Naive thymus-derived CD8-positive, alpha-beta T cell (primary cell): ENCODE measurements around the gene AUNIP. TPM values are rescaled to one million over a fixed set of nuclear protein-coding genes. Genes with fewer than 3 reads are reported as not detected.

Experiments
- ATAC-seq, 2 donors: fragments of 150-1000 bp; cut with Tn5 transposase in 1 of 2; sonication (Bioruptor Pico), chemical (Tn5 transposase) in 1 of 2; 1 replicate in 1 of 2; 2 replicates in 1 of 2; pipeline ENCODE4 v1.10.0; 2021; ENCODE audit warnings: mild to moderate bottlenecking in 2 of 2, moderate library complexity in 2 of 2
- POLR2A ChIA-PET: fragments of 350-600 bp; sonication (Branson Sonifier 250); formaldehyde crosslinking; loops from one replicate; lab custom pipeline; 2021; ENCODE audit warnings: antibody characterized with exemption; lab: Charles Lee
- DNase-seq, 10 donors: peaks; one replicate each; pipeline versions ENCODE4 v3.0.0 to v3.0.0-alpha.2; 2020 to 2022
- H3K27ac Mint-ChIP-seq, 10 donors: one replicate each; pipeline ENCODE4 v1.8.0; 2020 to 2022; ENCODE audit warnings: mild to moderate bottlenecking in 10 of 10, mixed read lengths in 10 of 10, moderate library complexity in 4 of 10, inconsistent platforms in 1 of 10
- H3K27me3 Mint-ChIP-seq, 5 donors: one replicate each; pipeline ENCODE4 v1.8.0; 2021 to 2022; ENCODE audit warnings: mixed read lengths in 5 of 5
- H3K36me3 Mint-ChIP-seq, 3 donors: one replicate each; pipeline ENCODE4 v1.8.0; 2020 to 2022; ENCODE audit warnings: mixed read lengths in 3 of 3, mild to moderate bottlenecking in 2 of 3, inconsistent platforms in 1 of 3
- H3K4me1 Mint-ChIP-seq, 4 donors: one replicate each; pipeline ENCODE4 v1.8.0; 2021 to 2022; ENCODE audit warnings: mixed read lengths in 4 of 4
- H3K4me3 Mint-ChIP-seq, 10 donors: one replicate each; pipeline ENCODE4 v1.8.0; 2020 to 2022; ENCODE audit warnings: mild to moderate bottlenecking in 10 of 10, mixed read lengths in 10 of 10, moderate library complexity in 6 of 10, inconsistent platforms in 1 of 10
- H3K9me3 Mint-ChIP-seq, 9 donors: one replicate each; pipeline ENCODE4 v1.8.0; 2020 to 2022; ENCODE audit warnings: mixed read lengths in 9 of 9, mild to moderate bottlenecking in 3 of 9, inconsistent platforms in 1 of 9, moderate library complexity in 1 of 9
- polyA plus RNA-seq, 3 donors: library from polyadenylated mRNA; unstranded; fragments of 300-500 nt; fragmentation: Illumina TruSeq; gene quantifications; one replicate each; pipeline ENCODE4 v1.2.3, GENCODE V29; 2021
- total RNA-seq, 8 experiments: library from RNA in 2 of 8; stranded (reverse) in 2 of 8; gene quantifications; one replicate each; pipeline ENCODE4 v1.2.3 and lab custom pipeline; 2021 to 2026

The AUNIP gene
- total and polyA plus RNA-seq, 5 experiments from 2014 or later = not detected

DNA sequence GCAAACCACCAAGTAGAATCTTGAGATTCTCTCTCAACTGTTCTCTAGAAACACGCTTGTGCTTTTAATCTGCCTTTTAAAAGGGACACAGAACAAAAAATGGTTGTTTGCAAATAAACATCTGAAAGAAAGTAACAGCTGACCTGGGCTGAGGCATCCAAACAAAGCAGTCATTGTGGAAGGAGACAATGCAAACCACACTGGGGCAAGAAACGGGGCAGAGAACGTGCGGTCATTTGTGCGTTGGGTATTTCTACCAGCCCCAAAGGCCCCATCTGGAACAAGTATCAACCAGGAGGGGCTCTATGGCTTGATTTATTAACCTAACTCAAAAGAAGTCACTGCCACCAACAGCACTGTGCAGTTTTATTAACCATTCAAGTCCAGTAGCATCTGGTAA lies 41.0 kb upstream of the AUNIP start:
- no peak overlapping the region for H3K4me3 Mint-ChIP-seq
- H3K27ac Mint-ChIP-seq = no peak overlapping the region
- H3K36me3 Mint-ChIP-seq = peaks cover 0 to 28% (median 9%) of the 10 kb centered on the region in 3 donors
- no peaks in the 10 kb centered on the region for H3K27me3 Mint-ChIP-seq
- H3K9me3 Mint-ChIP-seq = no peaks in the 10 kb centered on the region
- DNase-seq (no peak), ATAC-seq (no peak)
- H3K4me1 Mint-ChIP-seq = peaks cover 8 to 20% (median 18%) of the 10 kb centered on the region in 4 donors
- POLR2A ChIA-PET = interaction anchor here (0.7 kb wide), 2 partner anchors 136 to 508 kb away, joined by 3 to 4 read pairs; no protein-coding TSS in a partner anchor

DNA sequence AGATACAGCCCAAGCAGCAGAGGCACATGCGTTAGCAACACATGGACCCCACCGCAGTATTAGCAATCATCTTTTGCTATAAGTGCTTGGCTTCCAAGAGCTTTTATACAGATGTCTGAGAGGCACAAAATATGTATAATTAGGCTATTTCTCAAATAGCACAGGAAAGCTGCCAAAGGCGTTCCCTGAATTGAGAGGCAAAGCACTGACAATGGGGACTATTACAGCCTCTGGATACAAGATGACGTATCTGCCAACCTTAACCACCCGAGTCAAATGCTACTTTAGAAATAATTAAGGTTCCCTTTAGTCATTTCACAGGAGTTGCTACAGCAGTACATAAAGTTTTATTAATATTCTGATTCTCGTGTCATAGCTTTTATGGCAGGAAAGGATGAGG lies 40.5 kb upstream of the AUNIP start:
- Mint-ChIP-seq H3K27ac (no peak overlapping the region), H3K36me3 (peaks cover 0 to 28% (median 9%) of the 10 kb centered on the region in 3 donors), H3K27me3 (no peaks in the 10 kb centered on the region), H3K9me3 (no peaks in the 10 kb centered on the region), H3K4me1 (peaks cover 7 to 20% (median 17%) of the 10 kb centered on the region in 4 donors), H3K4me3 (no peak overlapping the region)
- no peak for ATAC-seq
- no peak for DNase-seq
- POLR2A ChIA-PET = interaction anchor here (1.3 to 6.0 kb wide), 2 partner anchors 91 to 99 kb away, joined by 3 to 97 read pairs; partner anchors contain the start of gene PAFAH2

DNA sequence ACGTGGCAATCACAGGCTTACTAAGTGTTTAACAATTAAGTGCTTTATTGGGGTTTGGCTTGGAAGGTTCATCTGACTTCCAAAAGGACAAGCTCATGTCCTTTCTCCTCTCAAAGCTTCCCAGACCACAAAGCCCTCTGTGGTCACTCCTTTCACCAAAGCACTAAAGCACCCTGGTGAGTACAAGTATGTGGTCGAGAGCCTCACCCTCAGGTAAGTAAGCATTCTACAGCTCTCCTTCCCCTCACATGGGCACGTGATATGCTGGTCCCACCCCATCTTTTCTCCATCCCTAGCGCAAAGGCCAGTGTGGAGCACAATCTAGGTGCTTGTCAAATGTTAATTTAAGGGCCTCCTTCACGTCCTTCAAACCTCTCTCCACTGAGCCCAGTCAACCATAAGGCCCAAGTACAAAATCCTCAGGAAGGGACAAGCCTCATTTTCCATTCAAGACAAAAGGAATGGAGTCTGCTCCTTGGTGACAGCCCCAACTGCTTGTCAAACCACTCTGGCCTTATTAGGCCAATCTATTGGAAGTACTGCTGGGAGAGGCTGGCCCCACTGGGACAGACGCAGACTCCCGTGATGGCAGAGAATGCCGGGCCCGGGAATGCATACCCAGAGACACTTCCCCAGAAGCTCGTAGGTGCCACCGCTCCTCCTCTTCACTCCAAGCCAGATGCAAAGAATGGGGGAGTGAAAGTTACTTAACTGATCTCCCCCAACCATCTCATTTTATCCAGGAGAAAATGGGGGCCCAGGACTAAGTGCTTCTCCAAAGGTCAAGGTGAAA lies 39.2 kb upstream of the AUNIP start:
- peaks cover 0 to 28% (median 9%) of the 10 kb centered on the region in 3 donors for H3K36me3 Mint-ChIP-seq
- no peak overlapping the region for H3K4me3 Mint-ChIP-seq
- H3K9me3 Mint-ChIP-seq = no peaks in the 10 kb centered on the region
- POLR2A ChIA-PET = interaction anchor here (1.3 to 6.0 kb wide), 2 partner anchors 92 to 101 kb away, joined by 3 to 97 read pairs; partner anchors contain the start of gene PAFAH2
- H3K4me1 Mint-ChIP-seq = peaks cover 4 to 12% (median 10%) of the 10 kb centered on the region in 4 donors
- H3K27ac Mint-ChIP-seq = peak overlapping the region in 1 of 10 donors; percentile 71
- H3K27me3 Mint-ChIP-seq = no peaks in the 10 kb centered on the region
- ATAC-seq (no peak), DNase-seq (no peak)

DNA sequence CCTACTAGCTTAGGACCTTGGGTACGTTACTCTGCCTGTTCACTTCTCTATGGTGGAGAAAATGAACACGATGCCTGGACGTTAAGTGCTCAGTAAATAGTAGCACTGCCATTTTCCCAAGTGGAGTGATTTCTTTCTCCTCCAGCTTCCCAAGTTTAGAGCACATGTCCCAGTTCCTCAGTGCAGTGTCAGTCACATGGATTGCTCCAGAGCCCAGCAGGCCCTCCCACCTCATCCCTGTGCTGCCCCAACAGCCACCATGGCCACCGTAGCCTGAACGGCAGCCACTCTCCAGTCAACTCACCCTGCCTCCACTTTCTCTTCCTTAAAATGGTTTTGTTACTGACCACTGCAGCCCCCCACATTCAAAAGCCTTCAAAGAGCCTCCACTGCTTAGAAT lies 38.5 kb upstream of the AUNIP start:
- DNase-seq (no peak), ATAC-seq (no peak)
- Mint-ChIP-seq H3K4me1 (peaks cover 4 to 12% (median 10%) of the 10 kb centered on the region in 4 donors), H3K27me3 (no peaks in the 10 kb centered on the region), H3K27ac (no peak overlapping the region), H3K36me3 (peaks cover 0 to 28% (median 8%) of the 10 kb centered on the region in 3 donors), H3K9me3 (no peaks in the 10 kb centered on the region), H3K4me3 (no peak overlapping the region)
- POLR2A ChIA-PET = interaction anchor here (0.7 to 6.0 kb wide), 3 partner anchors 7 to 1100 kb away, joined by 3 to 97 read pairs (median 25); partner anchors contain the start of gene PAFAH2

DNA sequence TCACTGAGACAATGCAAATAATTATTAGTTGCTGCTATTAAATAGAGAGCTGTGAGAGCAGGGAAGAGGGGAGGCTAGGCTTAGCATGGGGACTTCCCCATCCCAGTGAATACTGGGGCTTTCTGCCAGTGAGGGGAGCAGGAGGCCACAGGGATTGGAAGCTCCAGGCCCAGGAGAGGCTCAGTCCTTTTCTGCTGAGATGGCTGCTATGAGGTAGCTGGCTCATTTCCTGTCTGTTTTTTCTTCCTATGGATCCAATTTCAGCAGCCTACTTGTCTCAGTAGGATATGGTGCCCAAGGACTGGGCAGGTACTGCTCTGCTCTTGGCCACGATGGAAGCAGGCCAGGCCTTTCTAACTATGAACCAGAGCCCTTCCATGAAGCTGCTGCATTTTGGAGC lies 37.0 kb upstream of the AUNIP start:
- H3K4me1 Mint-ChIP-seq = peaks cover 4 to 11% (median 9%) of the 10 kb centered on the region in 4 donors
- no peaks in the 10 kb centered on the region for H3K9me3 Mint-ChIP-seq

DNA sequence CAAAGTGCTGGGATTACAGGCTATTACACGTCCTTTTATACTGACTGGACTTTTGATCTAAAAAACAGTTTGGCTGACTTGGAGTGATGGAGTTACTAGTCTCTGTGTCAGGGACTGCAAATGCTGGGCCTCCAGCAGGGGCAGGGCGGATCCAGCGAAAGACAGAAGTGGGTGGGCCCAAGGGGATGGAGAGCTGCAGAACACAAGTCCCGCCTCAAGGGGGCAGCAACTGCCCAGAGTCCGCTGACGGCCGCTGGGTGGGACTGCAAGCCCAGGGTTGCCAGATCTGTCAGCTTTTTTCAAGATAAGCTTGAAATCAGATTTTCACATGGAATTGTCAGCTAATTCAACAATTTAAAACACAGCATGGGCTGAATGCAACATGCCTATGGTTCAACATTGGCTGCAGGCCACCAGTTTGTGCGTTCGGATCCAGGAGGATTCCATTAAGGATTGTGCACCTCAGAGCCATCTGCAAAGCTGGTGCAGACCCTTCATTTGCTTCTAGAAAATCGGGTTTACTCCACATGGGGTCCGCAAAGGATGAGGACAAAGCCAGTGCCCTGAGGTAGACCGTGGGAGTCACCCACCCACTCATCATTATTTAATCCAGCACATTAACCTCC lies 36.2 kb upstream of the AUNIP start:
- H3K9me3 Mint-ChIP-seq = no peaks in the 10 kb centered on the region

More for the DNA sequence above, 37.0 kb upstream of the AUNIP start:
- Mint-ChIP-seq H3K27me3 (no peaks in the 10 kb centered on the region), H3K27ac (peak overlapping the region in 1 of 10 donors; percentile 34), H3K36me3 (peaks cover 0 to 20% (median 4%) of the 10 kb centered on the region in 3 donors), H3K4me3 (no peak overlapping the region)
- no peak for DNase-seq
- no peak for ATAC-seq
- POLR2A ChIA-PET = interaction anchor here (0.5 to 6.0 kb wide), 7 partner anchors 8 to 103 kb away, joined by 3 to 97 read pairs (median 8); partner anchors contain the start of gene PAFAH2

DNA sequence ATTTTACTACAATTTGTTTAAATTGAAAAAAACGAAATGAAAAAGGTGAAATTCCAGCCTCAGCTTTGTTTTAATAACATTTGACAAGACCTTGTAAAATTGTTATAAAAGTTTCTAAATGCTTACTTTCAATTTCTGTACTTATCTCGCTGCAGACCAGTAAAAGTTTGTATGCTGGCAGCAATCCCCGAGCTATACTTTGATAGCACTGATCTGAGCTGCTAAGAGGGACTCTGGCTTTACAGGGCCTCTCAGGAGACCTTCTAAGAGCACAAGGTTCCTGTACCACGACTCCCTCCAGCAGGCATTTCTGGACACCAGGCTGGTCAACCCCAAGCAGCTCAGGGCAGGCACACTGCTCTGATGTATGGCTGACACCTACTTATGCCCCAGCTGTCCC lies 33.9 kb upstream of the AUNIP start:
- Mint-ChIP-seq H3K4me1 (peaks cover 4 to 11% (median 9%) of the 10 kb centered on the region in 4 donors), H3K9me3 (no peaks in the 10 kb centered on the region), H3K36me3 (no peaks in the 10 kb centered on the region), H3K27me3 (no peaks in the 10 kb centered on the region), H3K27ac (no peak overlapping the region), H3K4me3 (no peak overlapping the region)
- POLR2A ChIA-PET = interaction anchor here (1.0 kb wide), 1 partner anchor 72 kb away, joined by 7 read pairs; no protein-coding TSS in a partner anchor
- no peak for DNase-seq
- no peak for ATAC-seq

More for the DNA sequence above, 36.2 kb upstream of the AUNIP start:
- Mint-ChIP-seq H3K4me1 (peaks cover 4 to 11% (median 9%) of the 10 kb centered on the region in 4 donors), H3K27ac (peak overlapping the region in 9 of 10 donors; percentile 4 to 85 (median 63)), H3K27me3 (no peaks in the 10 kb centered on the region), H3K36me3 (peaks cover 0 to 12% (median 0%) of the 10 kb centered on the region in 3 donors), H3K4me3 (no peak overlapping the region)
- DNase-seq (peak; percentile 87 to 95 (median 92)), ATAC-seq (peak; percentile 99 to 100)
- POLR2A ChIA-PET = interaction anchor here (0.5 to 6.0 kb wide), 8 partner anchors 9 to 663 kb away, joined by 3 to 97 read pairs (median 9); partner anchors contain the start of gene PAFAH2

DNA sequence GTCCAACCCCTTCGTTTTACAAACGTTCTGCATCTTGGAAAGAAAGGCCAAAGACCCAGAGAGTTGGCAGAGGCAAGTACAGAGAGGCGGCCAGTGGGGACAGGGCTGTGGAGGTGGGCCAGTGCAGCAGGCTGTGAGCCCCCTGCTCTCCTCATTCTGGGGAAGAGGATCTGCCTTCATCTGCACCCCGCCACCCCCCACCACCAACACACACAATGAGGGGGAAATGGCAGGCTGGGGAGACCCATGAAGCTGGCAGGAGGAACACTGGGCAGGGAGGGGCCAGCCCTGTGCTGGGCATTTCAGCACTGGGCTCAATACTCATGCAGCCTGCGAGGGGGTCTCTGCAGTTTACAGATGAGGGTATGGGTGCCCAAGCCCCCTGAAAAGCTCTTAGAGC lies 32.3 kb upstream of the AUNIP start:
- H3K4me1 Mint-ChIP-seq = peaks cover 4 to 11% (median 9%) of the 10 kb centered on the region in 4 donors
- no peaks in the 10 kb centered on the region for H3K27me3 Mint-ChIP-seq
- no peak overlapping the region for H3K27ac Mint-ChIP-seq
- DNase-seq (no peak), ATAC-seq (no peak)
- no peaks in the 10 kb centered on the region for H3K36me3 Mint-ChIP-seq
- POLR2A ChIA-PET = interaction anchor here (0.7 to 0.9 kb wide), 2 partner anchors 10 to 111 kb away, joined by 3 read pairs; no protein-coding TSS in a partner anchor
- H3K4me3 Mint-ChIP-seq = no peak overlapping the region
- H3K9me3 Mint-ChIP-seq = no peaks in the 10 kb centered on the region

DNA sequence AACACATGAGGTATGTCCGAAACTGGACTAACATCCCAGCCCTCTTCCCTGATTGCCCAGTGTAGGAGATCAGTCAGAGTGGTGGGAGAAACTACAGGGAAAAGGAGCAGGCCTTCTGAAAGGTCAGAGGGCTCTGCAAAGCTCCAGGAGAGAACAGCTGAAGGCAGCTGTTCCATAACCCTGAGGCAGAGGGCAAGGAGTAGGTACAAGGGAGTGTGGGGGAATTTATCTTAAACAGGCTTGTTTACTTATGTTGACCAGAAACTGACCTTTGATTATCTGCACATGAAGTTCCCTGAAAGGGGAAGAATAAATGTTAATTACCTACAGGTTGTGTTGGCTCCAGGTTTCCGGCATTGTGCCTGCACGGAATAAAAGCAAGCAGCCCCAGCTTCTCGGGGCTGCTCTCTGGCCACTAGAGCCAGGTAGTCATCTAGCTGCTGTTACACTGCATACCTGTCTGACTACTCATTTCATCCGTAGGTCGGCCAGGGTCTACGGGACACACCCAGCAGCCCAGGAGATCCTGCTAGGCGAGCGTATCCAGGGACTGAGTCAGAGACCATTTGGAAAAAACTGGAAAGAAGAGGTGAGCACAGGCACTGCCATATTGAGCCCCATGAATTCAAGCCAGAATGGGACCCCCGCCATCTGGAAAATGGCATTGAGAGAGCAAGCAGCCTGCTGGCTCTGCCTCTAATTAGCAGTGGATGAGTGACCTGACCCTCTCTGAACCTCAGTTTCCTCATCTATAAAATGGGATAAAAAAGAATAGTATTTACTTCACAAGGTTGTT lies 31.2 kb upstream of the AUNIP start:
- Mint-ChIP-seq H3K27ac (no peak overlapping the region), H3K9me3 (no peaks in the 10 kb centered on the region), H3K4me3 (no peak overlapping the region), H3K36me3 (no peaks in the 10 kb centered on the region), H3K4me1 (peaks cover 3 to 6% (median 5%) of the 10 kb centered on the region in 4 donors), H3K27me3 (no peaks in the 10 kb centered on the region)
- ATAC-seq (no peak), DNase-seq (no peak)
- POLR2A ChIA-PET = no interaction called here

DNA sequence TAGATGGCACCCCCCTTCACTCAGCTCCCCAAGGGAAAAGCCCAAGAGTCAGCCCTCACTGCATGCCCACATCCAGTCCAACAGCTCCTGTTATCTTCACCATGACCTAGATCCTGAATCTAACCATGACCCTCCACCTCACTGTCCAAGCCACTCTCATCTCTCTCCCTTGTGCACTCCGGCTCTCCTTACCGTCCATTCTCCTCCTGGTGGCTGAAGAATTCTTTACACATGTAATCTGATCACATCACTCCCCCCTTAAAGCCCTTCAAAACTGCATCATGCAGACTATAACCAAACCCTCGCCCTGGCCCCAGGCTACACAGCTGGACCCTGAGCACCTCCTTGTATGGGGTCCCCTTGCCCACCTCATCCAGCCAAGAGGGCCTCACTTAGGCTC lies 30.2 kb upstream of the AUNIP start:
- H3K4me1 Mint-ChIP-seq = peaks cover 0 to 1% (median 0%) of the 10 kb centered on the region in 4 donors
- H3K27me3 Mint-ChIP-seq = no peaks in the 10 kb centered on the region
- no peak for DNase-seq
- ATAC-seq = no peak
- H3K4me3 Mint-ChIP-seq = no peak overlapping the region
- peak overlapping the region in 1 of 10 donors; percentile 22 for H3K27ac Mint-ChIP-seq
- POLR2A ChIA-PET = interaction anchor here (0.6 to 1.1 kb wide), 2 partner anchors 14 to 659 kb away, joined by 3 to 4 read pairs; partner anchors contain the start of gene PAQR7
- no peaks in the 10 kb centered on the region for H3K9me3 Mint-ChIP-seq
- H3K36me3 Mint-ChIP-seq = no peaks in the 10 kb centered on the region

DNA sequence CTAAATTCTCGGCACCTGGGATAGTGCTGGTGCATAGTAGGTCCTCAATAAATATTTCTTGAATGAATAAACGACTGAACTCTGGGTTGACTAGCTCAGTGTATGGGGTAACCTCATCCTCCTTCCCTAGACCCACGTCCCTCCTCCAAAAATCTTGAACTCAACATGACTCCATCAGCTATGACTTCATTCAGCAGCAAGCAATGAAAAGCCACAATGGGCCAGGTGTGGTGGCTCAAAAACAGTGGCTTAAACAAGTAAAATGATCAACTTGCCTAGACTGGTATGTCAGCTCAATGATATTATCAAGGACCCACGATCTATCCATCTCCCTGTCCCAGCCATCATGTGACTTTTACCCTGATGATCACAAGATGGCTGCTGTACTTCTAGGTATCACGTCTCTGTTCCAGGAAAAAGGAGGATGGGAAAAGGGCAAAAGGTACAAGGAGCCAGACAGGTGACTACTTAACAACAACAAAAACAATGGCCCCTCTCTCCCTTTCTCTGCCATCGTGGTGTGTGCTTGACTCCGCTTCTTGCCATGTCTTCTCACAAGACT lies 29.2 kb upstream of the AUNIP start:
- H3K27ac Mint-ChIP-seq = no peak overlapping the region
- no peak overlapping the region for H3K4me3 Mint-ChIP-seq
- POLR2A ChIA-PET = interaction anchor here (0.6 to 1.5 kb wide), 3 partner anchors 13 to 658 kb away, joined by 3 to 4 read pairs (median 4); partner anchors contain the start of gene PAQR7
- no peaks in the 10 kb centered on the region for H3K27me3 Mint-ChIP-seq
- H3K4me1 Mint-ChIP-seq = peaks cover 0 to 1% (median 0%) of the 10 kb centered on the region in 4 donors
- ATAC-seq (no peak), DNase-seq (no peak)
- no peaks in the 10 kb centered on the region for H3K9me3 Mint-ChIP-seq
- no peaks in the 10 kb centered on the region for H3K36me3 Mint-ChIP-seq
